Inflammatory macrophage (primary cell): ENCODE results near the gene SH3GL3.

Experiments used
- DNase-seq, 2 donors: peaks; one replicate each; pipeline ENCODE4 v3.0.0-alpha.2; 2020 to 2022

SH3GL3 gene

DNA sequence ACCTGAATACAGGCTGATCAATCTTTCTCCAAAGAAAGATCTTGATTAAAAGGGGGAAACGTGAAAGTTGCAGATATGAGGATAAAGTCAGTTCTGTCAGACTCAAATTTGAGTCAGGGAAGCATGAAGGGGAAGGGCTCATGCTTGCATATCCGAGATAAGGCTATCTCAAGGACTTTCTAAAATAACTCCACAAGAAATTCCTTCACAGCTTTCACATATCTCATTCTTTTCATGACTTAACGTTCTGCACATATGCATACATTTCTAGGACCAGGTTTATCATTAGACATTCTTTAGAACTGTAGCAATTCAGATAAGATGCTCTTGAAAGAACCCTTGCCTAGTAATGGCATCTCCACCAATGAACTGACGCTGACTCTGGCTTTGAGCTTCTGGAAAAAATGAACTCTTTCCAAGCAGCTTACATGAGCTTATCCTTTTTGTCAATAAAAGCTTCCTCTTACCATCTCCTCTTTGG, 15.9 kb downstream of the SH3GL3 start:
- no peak for DNase-seq

DNA sequence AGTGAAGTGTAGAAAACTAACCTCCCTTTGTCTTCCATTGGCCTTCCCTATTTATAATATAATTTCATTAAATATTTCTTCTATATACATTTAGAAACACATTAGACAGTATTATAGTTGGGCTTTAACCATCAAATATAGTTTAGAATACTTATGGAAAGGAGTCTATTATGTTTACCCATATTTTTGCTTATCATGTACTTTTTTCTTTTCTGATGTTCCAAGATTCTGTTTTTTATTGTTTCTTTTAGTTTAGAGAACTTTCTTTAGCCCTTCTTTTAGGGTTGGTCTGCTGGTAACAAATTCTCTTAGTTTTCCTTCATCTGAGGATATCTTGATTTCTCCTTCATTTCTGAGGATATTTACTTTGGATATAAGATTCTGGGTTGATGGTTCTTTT, 23.7 kb downstream of the SH3GL3 start:
- no peak for DNase-seq

DNA sequence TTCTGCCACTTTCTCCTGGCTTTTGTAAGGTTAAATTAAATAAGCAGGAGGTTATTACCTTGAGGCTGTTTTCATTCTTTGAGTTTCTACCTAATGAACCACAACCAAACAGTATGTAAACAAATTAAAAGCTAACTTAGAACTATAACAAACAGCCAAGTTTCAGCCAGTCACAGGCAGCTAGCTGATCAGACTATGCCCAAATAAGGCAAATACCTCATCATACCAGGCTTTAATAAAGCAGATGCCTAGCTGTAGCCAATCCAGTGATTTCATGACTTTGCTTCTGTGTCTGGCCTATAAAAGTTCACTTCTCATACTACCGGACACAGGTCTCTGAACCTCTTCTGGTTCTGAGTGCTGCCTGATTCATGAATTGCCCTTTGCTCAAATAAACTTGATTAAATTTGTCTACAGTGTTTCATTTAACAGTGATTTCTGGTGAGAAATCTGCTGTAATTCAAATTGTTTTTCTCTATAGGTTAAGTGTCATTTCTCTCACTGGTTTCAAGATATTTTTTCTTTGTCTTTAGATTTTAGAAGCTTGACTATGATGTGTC, 24.2 kb downstream of the SH3GL3 start:
- DNase-seq: no peak

DNA sequence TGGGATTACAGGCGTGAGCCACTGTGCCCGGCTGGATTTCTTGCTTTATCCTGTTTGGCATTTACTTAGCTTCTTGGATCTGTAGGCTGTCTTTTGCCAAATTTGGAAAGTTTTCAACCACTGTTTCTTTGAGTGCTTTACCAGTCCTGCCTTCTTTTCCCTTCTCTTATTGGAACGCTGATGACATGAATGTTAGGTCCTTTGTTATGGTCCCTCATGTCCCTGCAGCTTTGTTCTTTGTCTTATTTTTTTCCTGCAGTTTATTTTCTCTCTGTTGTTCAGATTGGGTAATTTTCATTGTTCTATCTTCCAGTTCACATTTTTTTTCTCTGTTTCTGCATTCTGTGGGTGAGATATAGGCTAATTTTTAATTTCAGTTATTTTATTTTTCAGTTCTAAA, 25.0 kb downstream of the SH3GL3 start:
- no peak for DNase-seq

DNA sequence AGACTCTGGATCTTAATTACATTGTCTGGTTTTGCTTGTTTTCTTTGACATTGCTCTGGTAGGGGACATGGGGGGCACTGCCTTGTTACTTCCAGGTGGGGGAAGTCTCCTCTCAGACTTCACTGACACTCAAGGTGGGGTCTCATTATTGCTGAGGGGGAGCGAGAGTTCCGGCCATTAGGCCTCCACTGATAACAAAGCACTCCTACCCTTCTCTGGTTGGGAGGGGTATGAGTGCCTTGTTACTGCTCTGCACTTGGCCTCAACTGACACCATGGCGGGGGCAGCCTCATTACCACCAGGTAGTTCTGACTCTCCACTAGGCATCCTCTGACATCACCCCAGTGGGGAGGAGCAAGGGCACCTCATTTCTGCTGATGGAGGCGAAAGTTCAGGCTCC, 25.7 kb downstream of the SH3GL3 start:
- no peak for DNase-seq

DNA sequence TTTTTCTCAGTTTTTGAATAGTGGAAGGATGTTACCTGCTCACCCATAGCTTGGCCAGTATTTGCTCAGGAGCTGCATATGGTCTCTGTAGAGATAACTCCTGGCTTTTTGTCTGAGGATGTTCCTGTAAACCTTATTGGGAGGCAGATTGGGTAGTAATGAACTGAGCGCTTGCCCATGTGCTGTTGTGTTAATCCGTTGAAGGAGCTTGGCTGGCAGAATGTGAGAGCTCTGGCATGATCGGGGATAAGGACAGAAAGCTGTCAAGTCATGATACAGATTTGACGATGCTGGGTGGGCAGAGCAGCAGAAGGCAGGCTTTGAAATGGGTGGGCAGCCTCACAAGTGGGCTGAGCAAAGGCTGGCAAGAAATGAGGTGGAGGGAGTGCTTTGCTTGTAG, 27.4 kb downstream of the SH3GL3 start:
- DNase-seq: no peak

DNA sequence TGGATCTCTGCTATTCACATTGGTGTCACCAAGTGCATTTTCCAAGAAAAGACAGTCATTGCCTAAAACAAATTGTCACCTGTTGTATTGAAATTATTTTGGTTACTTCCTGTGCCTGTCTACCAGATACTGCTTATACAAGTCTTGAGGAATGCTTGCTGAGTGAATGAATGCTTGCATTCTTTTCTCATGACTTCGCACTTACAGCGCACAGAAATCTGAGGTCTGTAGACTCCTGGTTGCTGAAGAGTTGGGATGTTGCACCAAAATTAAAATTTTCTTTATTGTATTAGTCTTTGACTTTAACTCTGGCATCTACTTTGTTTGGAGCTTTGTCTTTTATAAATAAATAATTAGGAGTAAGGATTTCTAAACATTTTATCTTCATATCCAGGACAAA, 28.4 kb downstream of the SH3GL3 start:
- DNase-seq: no peak

DNA sequence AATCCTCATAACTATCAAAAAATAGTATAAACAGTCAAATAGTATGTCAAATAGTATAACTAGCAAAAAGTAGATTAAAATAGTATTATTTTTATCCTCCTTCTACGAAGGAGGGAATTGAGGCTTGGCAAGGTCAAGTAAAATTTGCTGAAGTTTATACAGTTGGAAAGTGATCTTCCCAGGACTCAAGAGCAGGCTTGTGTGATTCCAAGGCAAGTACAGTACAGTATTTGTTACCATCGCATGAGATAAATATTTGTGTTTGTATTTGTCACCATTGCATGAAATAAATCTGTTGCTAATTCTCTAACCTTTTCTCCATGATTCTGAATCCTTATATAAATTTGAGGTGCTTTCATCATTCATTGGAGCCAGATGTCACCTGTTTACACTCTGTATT, 28.9 kb downstream of the SH3GL3 start:
- no peak for DNase-seq

DNA sequence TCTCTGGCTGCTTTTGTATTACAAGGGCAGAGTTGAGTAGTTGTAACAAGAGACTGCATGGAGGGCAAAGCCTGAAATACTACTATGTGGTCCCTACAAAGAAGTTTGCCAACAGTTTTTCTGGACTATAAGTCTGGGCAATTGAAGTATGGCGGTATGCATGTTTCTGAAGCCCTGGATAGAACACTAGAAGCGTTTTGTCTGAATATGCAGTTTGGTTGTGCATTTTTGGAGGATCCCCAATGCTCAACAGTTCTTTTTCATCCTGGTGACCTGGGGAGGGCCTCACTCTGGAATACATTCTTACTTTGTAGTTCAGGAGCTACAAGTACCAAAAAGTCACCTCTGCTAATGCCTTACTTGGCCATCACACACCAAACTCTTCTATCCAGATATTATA, 29.6 kb downstream of the SH3GL3 start:
- DNase-seq: no peak

DNA sequence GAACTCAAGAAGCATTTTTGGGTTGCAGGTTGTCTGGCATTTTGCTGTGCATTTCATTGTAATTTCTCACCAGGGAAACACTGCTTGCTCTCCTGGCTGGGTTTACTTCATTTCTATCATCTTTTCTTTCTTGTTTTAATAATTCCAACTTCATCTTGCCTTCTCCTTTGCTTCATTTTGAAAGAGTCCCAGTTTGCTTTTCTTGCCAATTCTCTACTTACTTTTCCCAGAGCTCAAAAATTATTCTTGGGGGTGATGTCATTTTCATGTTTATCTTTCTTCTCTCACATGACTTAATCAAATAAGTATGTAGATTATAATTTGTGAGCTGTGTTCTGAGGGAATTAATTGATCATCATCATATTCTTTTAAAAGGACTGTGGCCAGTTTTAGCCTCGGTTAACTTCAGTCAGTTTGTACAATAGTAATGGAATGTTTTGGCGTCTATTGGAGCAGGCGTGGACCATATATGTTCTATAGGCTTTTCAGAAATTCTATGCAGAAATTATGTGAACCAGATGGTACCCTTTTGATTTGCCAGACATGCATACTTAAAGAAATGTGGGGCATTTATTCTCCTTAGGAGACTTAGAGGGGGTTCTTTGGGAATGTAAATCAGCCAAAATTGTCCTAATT, 30.1 kb downstream of the SH3GL3 start:
- DNase-seq: no peak

DNA sequence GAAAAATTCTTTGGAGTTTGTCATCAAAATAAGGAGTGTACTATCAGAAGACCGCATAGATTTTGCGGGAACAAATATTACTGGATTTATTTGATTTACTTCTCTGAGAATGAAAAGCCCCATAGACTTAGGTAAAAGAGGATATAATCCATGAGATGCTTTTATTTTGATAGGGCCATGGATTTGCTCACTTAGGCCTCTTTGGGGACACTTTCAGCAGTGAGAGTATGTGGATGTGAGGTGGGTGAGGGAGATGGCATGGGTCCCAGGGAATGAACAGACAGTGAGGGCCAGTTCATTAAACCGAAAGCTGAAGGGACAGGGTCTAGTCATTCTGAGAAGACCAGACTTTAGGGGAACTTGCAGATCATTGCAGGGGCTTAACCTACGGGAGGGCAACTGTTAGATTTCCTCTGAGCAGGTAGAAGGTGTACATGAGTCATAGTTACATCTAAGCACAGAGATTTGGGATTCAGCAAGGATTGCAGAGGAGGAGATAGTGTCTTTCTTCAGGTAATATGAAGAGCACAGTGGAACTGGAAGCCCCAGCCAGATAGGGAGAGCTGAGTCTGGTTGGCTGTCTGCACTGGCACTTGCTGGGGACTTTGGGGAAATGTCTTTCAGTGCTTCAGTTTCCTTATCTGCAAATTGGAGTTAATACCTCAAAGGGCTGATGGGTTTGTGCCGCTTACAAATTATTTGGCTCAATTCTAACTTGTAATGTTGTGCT, 30.8 kb downstream of the SH3GL3 start:
- DNase-seq: no peak

DNA sequence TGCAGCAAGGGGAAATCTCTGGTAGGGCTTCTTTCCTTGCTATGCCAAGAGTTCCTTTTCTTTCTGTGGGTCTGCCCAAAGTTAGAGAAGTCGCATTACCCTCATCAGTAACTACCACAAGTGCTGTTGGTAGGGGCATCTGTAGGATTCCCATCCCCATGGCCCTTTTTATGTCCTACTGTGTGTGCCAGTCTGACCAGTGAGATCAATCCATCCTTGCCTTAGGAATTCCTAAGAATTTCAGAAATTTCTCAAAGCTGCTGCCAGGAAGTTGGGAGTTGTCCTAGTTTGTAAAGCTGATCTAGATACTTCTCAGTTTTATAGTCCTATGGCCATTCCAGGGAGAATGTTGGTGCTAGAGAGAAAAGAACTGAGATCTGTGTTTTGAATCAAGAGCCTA, 36.5 kb downstream of the SH3GL3 start:
- no peak for DNase-seq

DNA sequence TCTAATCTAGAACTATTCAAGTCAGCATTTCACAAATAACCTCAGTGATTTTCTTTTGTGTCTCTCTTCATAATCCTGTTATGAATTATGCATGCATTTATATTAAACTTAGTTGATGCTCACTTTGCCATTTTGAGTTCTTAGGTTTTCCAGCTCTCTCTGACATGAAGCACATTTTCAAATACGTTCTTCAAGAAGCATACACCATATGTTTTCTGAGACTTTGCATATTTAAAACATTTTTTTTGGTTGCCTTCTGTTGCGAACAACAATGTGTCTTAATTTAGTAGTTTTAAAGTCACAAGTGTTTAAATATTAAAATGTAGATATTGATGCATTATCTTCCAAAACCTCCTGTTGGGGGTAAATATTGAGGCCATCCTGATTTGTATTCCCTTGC, 37.5 kb downstream of the SH3GL3 start:
- no peak for DNase-seq

DNA sequence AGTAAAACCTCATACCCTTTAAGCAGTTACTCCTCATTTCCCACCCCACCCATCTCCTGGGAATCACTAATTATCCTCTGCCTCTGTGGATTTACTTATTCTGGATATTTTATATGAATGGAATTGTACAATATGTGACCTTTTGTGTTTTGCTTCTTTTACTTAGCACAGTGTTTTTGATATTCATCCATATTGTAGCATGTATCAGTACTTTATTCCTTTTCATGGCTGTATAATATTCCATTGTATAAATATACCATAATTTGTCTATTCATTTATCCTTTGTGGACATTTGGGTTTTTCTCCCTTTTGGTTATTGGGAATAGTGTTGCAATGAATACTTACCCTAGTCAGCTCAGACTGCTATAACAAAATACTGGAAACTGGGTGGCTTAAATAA, 39.2 kb downstream of the SH3GL3 start:
- no peak for DNase-seq

DNA sequence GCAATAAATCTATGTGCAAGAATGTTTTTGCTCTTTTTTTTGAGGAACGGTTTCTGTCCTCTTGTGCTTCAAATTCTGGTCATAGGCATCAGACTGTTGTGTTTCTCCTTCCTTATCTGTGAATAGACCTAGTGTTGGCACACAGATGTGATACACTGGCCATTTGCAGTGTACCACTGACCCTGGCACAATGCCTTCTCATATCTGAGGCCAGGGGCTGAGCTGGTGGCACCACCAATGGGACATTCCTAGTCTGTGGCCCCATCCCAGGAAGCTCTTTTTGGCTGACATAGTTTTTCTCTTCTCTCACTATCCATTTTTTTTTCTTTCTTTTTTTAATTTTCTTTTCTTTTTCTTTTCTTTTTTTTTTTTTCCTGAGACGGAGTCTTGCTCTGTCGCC, 40.4 kb downstream of the SH3GL3 start:
- DNase-seq: no peak

DNA sequence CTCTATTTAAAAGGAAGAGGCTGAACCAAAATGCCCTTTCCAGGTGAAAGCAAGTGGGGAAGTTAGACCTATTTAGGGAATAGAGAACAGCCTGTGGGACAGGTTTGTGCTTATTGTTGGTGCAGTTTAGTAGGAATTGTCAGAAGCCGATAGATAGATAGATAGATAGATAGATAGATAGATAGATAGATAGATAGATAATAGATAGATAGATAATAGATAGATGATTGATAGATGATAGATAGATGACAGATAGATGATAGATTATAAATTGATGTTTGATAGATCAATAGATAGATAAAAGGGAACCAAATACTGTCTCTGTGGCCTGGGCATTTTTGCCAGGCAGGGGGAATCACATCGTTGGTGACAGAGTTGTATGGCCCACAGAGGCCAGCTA, 42.5 kb downstream of the SH3GL3 start:
- no peak for DNase-seq

DNA sequence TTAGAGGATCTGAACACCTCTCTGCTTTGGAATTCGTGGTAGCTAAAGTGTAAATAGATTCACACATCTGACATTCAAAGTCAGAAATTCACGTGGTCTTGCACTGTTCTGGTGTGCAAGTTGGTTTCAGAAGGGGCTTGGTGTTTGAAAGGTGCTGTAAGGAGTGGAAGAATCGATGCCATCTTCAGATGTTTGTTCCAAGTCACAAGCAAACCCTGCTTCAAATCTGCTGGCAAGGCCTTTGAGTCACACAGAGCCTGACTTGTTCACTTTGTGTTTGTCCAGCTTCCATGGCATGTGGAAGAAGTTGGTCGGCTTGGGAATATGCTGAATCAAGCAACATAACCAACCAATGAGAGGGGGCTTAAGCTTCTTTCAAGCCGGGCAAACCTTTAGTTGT, 44.3 kb downstream of the SH3GL3 start:
- no peak for DNase-seq

DNA sequence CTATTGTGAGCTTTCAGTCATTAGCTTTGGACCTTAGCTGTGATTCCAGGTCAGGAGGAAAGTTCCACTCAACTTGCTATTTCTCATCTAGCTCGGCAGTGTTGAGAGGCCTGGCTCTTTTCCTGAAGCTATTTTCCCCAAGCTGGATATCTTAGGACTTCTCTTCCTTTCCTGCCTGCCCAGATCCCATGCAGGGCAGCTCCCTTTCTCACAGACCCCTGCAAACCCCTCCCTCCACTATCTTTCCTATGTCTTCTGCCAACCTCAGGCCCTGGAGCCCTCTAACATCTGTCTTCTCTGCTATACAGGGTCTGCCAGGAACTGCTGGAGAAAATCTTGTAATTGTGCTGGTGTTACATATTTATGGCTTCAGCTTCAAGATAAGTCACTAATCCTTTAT, 49.6 kb downstream of the SH3GL3 start:
- no peak for DNase-seq

DNA sequence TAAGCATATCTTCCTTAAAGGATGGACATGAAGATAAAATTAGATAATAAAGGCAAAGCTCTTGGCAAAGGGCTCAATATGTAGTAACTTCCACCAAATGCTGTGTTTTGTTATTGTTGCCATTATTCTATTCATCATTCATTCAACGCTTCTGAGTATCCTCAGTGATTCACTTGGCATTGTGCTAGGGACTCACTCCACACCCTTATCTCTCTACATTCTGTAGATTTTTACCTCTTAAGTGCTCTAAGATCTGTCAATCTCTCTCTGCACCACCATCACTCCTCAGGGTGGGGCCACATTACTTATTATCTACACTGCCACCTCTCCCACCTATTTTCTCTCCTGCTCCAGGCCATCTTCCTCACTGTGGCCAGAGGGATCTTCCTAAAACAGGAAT, 51.2 kb downstream of the SH3GL3 start:
- no peak for DNase-seq

DNA sequence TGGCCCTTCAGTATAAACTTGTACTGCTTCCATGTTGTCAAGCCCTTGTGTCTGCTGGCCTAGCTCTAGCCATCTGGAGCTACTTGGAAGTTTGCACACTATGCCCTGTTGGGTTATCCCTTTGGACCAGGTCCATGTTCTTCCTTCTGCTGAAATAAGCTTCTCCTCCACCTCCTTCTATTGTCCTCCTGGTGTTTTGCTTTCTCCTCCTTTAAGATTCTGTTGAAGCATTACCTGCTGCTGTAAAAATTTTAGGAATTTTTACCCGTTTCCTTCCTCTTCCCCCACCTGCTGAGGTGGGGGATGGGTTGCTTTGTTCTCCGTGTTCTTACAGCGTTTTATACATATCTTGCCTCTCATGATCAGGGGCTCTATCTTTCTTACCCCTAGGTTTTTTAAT, 51.7 kb downstream of the SH3GL3 start:
- DNase-seq: no peak

DNA sequence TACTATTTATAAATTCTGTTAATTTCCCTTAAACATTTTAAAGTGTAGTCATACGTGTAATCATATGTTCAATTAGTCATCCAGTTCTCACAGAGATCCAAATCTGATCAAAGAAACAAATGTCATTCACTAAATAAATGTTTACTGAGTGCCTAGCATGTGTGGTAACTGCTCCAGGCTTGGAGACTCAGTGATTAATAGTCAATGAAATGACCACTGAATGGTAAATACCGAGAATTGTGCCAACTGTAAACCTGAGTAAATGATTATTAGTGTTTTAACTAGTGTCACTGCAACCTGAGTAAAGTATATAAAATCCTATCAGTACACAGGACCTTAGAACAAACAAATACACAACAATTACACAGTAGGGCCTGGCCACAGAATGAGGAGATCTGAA, 52.3 kb downstream of the SH3GL3 start:
- DNase-seq: no peak

DNA sequence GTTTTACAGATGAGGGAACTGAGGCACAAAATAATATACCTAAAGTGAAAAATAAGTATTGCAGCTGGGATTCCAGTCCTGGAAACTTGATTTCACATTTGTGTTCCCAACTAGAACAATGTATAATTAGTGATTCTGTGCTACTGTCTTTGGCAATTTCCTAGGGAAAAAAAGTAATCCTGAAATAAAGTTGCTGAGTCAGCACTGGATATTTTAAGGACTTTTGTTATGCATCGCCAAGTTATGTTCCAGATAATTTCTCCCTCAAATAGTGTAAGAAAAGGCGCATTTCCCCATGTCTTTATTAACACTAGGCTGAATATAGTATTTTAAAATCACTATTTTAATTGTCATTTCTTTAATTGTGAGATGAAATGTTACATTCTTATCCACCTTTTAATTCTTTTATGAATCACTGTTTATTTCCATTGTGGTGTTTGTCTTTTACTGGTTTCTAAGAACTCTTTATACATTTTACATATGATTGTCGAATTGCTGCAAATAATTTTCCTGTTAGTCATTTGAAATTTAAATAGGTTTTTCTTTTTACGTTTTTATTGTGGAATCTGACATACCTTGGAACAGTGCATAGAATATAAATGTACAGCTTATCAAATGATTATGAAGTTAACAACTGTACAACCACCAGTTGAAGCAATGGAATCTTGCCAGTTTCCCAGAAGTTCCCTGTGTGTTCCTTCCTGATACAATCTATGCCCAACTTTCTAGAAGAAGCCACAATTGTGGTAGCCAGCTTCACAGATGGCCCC, 56.6 kb downstream of the SH3GL3 start:
- no peak for DNase-seq

DNA sequence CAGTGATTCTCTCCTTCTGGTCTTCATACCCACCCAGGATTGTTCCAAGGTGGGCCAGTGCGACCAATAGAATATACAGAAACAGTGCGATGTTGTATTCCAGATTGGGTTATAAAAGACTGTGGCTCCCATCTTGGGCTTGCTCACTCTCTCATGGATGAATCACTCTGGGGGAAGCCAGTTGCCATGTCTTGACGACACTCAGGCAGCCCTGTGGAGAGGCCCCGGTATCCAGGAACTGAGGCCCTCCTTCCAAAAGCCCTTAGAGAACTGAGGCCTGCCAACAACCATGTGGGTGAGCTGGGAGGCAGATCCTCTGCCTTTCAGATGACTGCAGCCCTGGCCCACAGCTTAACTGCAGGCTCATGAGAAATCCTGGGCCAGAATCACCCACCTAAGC, 57.2 kb downstream of the SH3GL3 start:
- no peak for DNase-seq

DNA sequence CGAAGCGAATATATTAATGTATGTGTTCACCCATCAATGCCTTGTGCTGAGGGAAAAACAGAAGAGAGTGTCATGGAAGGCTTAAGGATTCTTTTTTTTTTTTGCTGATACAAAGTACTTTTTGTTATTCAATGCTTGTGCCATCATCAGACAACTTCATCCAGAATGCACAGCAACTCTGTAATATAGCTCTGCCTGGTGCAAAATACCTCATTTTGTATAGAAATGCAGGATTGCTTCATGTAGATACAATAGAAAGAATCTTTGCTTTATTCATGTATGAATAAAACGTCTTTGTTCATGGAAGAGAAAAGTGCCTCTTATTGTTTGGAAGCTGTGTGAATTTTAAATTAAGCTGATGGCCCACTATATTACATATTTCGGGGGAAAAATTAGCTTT, 62.9 kb downstream of the SH3GL3 start:
- DNase-seq: no peak
